Measurements from ENCODE around the gene LTA. TPM values are rescaled to one million over a fixed set of nuclear protein-coding genes. Genes with fewer than 3 reads are reported as not detected.

Gene LTA
- polyA plus RNA-seq, 1 of the 3 experiments (the other 2 are of a cell fraction), result not detected

GRCh38 chr6:31607317-31607716 lies 35.2 kb downstream of the LTA start:
- ChIA-PET CTCF (interaction anchor here (1.8 to 1.9 kb wide), 2 partner anchors 9 to 27 kb away, joined by 5 to 12 read pairs; no protein-coding TSS in a partner anchor), POLR2A (interaction anchor here (1.0 kb wide), 1 partner anchor 65 kb away, joined by 6 read pairs; the partner anchor contains the start of gene DDX39B)
- Histone ChIP-seq H3K27ac (ENCODE audit: low read depth in 2 of 2, low read length in 1 of 2) (no peak overlapping the region), H3K9me2 (no peaks in the 10 kb centered on the region), H3K4me3 (ENCODE audit: low read depth in 2 of 2, low read length in 1 of 2) (no peak overlapping the region), H3K79me2 (ENCODE audit: insufficient read depth) (no peaks in the 10 kb centered on the region), H3K4me2 (no peak overlapping the region), H3K9me3 (no peaks in the 10 kb centered on the region), H3K9ac (no peak overlapping the region), H2AFZ (ENCODE audit: low read depth) (no peak overlapping the region), H3K36me3 (replicated peaks in 1 of 2; ENCODE audit: control insufficient read depth in 1 of 2, insufficient read depth in 2 of 2, low read length in 1 of 2) (no peaks in the 10 kb centered on the region), H3F3A (replicated peaks; ENCODE audit: insufficient read depth) (no peaks in the 10 kb centered on the region), H3K4me1 (ENCODE audit: control insufficient read depth in 1 of 2, insufficient read depth in 2 of 2, low read depth in 1 of 2, low read length in 1 of 2) (no peaks in the 10 kb centered on the region; a peak in 1 of 4 replicates), H3K27me3 (ENCODE audit: insufficient read depth) (no peaks in the 10 kb centered on the region), H4K20me1 (ENCODE audit: insufficient read depth) (no peaks in the 10 kb centered on the region)
- WGBS (ENCODE audit: low lambda C conversion rate), result 76% methylated on average over 1 of the region's 1 CpG
- DNase-seq, result no peak
- TF ChIP-seq JUND (IDR thresholded peaks at IDR 0.05) (no peak), NFIC (IDR thresholded peaks at IDR 0.05; ENCODE audit: borderline replicate concordance) (no peak), FOSL2 (IDR thresholded peaks at IDR 0.05; ENCODE audit: borderline replicate concordance, low read depth) (no peak), TEAD4 (IDR thresholded peaks at IDR 0.05; ENCODE audit: borderline replicate concordance, insufficient read depth) (no peak), GABPA (IDR thresholded peaks at IDR 0.05; ENCODE audit: low read depth) (no peak), IRF3 (IDR thresholded peaks at IDR 0.05; ENCODE audit: low read depth, low read length) (no peak), RCOR1 (IDR thresholded peaks at IDR 0.05; ENCODE audit: low read length) (no peak)

GRCh38 chr6:31609519-31610406 lies 37.7 kb downstream of the LTA start:
- no peaks in the 10 kb centered on the region for H3K9me3 ChIP-seq
- no peak overlapping the region for H3K9ac ChIP-seq
- 83% methylated on average over 8 of the region's 8 CpGs for WGBS (ENCODE audit: low lambda C conversion rate)
- no peaks in the 10 kb centered on the region for H4K20me1 ChIP-seq (ENCODE audit: insufficient read depth)
- H3K27ac ChIP-seq (ENCODE audit: low read depth in 2 of 2, low read length in 1 of 2), result no peak overlapping the region
- TF ChIP-seq FOSL2 (IDR thresholded peaks at IDR 0.05; ENCODE audit: borderline replicate concordance, low read depth) (no peak), TAF1 (IDR thresholded peaks at IDR 0.05; ENCODE audit: borderline replicate concordance, low read depth, low read length) (no peak), SIN3A (IDR thresholded peaks at IDR 0.05; ENCODE audit: borderline replicate concordance, low read depth, low read length) (no peak), PBX3 (IDR thresholded peaks at IDR 0.05) (no peak)
- H3K9me2 ChIP-seq, result no peaks in the 10 kb centered on the region
- no peak for DNase-seq
- no peaks in the 10 kb centered on the region; a peak in 1 of 4 replicates for H3K4me1 ChIP-seq (ENCODE audit: control insufficient read depth in 1 of 2, insufficient read depth in 2 of 2, low read depth in 1 of 2, low read length in 1 of 2)
- no peaks in the 10 kb centered on the region for H3F3A ChIP-seq (replicated peaks; ENCODE audit: insufficient read depth)
- no peak overlapping the region for H3K4me3 ChIP-seq (ENCODE audit: low read depth in 2 of 2, low read length in 1 of 2)
- POLR2A ChIA-PET, result no interaction called here
- no peak overlapping the region for H3K4me2 ChIP-seq
- no peaks in the 10 kb centered on the region for H3K36me3 ChIP-seq (replicated peaks in 1 of 2; ENCODE audit: control insufficient read depth in 1 of 2, insufficient read depth in 2 of 2, low read length in 1 of 2)
- H2AFZ ChIP-seq (ENCODE audit: low read depth), result no peak overlapping the region
- no peaks in the 10 kb centered on the region for H3K79me2 ChIP-seq (ENCODE audit: insufficient read depth)
- no peaks in the 10 kb centered on the region for H3K27me3 ChIP-seq (ENCODE audit: insufficient read depth)
- CTCF ChIA-PET, result interaction anchor here (0.5 to 3.7 kb wide), 7 partner anchors 11 to 243 kb away, joined by 3 to 29 read pairs (median 3); partner anchors contain the start of genes ATP6V1G2, BAG6 and DDX39B
